Fibroblast of skin of back (primary cell): ENCODE results near the gene PTPN14.
A peak's percentile ranks its signal among the peaks of the same experiment; 100 is the strongest.

Source experiments
- DNase-seq: peaks from one replicate; pipeline ENCODE4 v3.0.0-alpha.2; 2013

The PTPN14 gene

GRCh38 chr1:214391873-214392645 is 159.3 kb downstream of the PTPN14 start:
- DNase-seq, result no peak

- peak; percentile 69 for DNase-seq
These were observed 161.7 kb downstream of the PTPN14 start for GRCh38 chr1:214389734-214390133.

DNA sequence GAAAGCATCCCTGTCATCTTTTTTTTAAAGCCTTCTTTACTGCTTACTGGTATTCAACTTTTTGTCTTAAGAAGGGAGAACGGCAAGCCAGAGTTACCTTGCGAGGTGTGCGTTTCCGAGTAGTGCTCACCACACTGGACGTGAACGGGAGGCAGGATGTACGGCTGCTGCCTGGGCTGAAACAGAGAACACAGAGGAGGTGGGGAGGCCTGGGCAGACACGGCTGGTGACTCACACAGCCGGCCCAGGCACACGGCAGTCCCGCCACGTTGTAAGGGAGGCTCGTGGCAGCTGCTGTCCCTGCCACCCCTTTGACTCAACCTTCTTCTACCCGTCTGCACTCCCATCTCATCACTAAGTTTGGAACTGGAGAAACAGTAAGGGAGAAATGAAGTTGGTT is 164.7 kb downstream of the PTPN14 start:
- DNase-seq, result no peak

- DNase-seq, result no peak
These were observed 165.1 kb downstream of the PTPN14 start for GRCh38 chr1:214386333-214386732.

GRCh38 chr1:214385428-214385827 is 166.0 kb downstream of the PTPN14 start:
- no peak for DNase-seq

DNA sequence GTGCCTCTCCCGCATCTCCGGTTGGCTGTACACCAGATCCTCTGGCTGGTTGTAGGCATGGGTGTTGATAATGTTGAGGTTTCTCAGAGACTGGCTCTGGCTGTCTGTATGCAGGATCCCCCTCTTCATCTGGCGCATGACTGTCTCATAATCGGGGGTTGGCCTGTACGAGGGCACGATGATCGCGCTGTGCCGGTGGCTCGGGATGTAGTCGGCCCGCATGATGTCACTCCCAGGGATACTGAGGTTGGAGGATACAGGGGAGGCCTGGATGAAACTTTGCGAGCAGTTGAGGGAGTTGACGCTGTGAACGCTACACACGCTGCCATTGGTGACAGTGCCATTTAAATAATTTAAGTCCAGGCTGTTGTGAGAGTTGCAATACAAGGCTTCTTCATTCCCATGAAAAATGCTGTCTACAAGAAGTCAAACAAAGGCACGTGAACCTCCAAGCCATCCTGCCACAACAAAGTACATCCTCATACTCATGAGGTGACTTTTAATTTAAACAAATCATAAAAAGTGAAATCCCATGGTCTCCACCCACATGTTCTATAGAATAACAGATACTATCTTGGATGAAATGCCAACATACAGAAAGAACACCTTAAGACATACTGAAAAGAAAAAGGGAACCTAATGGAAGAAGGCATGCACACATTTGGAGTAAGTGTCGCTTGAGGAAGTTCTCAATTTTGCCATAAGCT is 166.9 kb downstream of the PTPN14 start:
- no peak for DNase-seq

DNA sequence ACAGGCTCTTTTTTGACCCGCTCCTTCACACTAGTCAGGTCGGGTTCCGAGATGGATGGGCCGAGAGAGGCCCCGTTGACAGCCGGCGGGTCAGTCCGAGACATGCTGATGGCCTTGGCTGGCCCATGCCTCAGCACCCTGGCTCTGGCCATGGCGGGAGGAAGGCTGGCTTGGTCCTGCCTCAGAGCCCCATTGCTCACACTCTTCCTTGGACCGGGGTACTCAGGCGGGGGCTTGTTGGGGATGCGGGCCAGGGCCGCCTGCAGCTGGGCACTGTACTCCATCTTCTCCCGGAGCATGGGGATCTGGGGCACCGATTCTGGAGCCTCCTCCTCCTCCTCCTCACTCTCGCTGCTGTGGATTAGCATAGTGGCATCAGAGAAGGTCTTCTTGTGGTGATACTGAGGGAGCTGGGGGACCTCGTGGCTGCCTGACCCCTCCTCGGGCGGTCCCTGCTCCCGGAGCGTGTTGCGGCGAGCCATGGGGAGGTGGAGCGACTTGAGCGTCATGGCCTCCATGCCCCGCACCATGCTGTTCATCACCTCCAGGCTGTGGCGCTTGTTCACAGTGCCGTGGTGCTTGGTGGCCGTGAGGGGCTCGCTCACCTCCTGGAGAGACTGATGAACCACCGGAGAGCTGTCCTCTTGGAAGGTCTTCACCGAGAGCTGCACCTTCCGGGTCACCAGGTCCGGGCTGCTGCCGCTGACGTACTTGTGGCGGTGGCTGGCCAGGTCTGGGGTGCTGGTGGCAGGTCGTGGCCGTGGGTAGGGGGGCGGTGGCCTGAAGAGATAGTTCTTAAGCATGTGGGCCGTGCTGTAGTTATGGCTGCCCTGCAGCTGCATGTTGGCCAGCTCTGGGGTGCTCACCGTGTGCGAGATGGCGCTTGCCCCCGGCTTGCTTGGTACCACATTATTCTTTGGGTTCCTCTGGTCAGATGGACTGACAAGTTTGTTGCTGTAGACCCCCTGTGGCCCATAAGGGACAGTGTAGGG is 167.7 kb downstream of the PTPN14 start:
- DNase-seq, result no peak

DNA sequence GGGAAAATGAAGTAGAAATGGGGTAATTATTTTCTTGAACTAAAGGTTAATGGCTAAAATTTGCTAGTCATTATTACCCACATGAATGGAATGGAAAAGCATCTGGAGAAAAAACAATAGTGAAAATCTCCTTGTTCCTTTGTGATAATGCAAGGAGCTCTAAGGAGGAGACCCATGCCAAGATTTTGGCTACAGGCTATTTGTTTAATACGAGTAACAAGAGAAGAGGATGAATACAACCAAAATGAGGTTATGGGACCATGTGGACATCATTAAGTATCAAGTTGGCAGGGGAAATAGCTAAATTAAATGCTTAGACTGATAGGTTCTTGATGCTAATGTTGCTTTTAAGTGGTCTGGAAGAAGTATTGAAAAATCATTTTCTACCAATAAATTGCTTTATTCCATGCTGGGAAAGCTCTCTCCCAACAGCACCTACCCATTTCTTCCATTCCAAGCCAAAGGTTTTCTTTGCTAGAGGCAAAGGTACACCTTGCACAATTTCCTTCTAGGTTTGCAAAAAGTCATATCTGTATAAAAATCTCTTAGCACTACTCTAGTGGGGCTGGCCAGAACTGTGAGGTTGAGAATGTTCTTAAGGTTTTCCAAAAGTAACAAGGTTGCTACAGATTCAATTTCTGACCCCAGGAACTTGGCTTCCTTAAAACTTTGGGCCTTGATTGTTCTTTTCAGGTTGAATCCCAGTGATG is 170.3 kb downstream of the PTPN14 start:
- DNase-seq, result peak; percentile 39

GRCh38 chr1:214380396-214380795 is 171.0 kb downstream of the PTPN14 start:
- no peak for DNase-seq

DNA sequence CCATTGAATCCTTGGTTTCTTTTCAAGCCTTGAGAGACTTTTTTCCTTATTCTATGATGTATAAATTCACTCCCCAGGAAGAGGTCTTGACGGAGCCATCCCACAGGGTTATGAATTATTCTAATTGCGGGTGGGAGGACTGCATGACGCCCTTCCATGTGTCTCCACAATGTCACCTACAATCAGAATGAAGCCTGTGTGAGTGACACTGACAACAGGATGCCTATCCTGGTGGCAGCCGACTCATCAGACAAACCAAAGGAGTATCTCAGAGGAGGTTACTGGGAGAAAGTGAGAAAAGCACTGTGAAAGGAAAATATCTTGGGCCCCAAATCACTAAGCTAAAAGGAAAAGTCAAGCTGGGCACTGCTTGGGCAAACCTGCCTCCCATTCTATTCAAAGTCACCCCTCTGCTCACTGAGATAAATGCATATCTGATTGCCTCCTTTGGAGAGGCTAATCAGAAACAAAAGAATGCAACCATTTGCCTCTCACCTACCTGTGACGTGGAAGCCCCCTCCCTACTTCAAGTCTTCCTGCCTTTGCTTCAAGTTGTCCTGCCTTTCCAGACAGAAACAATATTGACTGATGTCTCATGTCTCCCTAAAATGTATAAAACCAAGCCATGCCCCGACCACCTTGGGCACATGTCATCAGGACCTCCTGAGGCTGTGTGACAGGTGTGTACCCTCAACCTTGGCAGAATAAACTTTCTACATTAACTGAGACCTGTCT is 172.0 kb downstream of the PTPN14 start:
- no peak for DNase-seq

- DNase-seq, result peak; percentile 46
These were observed 172.9 kb downstream of the PTPN14 start for GRCh38 chr1:214378492-214378891.

GRCh38 chr1:214377886-214378285 is 173.5 kb downstream of the PTPN14 start:
- peak; percentile 95 for DNase-seq

DNA sequence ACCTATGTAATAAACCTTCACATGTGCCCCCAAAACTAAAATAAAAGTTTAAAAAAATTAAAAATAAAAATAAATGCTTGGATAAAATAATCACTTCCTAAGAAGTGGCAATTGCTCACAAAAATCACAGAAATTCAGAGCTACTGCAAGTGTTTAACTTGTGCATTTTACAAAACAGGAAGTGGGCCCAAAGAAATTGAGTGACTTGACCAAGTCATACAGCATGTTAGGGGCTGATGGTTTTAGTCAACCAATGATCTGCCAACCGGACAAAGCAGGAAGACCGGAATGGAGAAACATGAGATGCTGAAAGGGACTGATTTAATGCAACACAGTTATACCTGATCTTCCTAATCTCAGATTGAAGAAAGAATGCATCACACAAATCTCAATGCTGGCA is 173.9 kb downstream of the PTPN14 start:
- peak; percentile 21 for DNase-seq

DNA sequence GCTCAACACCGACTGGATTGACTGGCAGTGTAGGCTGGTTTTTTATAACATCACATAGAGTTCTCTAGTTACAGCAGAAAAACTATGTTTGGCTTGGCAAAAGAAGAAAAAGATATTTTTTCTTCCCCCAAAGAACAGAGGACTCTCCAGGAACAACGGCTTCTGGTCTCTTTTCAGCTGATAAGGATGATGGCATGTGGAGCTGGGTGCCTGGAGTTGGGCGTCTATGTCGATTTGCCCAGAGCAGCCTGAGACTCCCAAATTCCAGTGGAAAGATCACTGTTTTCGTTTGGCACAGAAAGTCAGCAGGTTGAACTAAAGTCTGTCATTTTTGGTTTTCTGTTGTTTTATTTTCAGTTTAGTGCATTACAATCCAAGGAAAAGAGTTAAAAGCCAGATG is 179.3 kb downstream of the PTPN14 start:
- peak; percentile 25 for DNase-seq

GRCh38 chr1:214370615-214371014 is 180.8 kb downstream of the PTPN14 start:
- no peak for DNase-seq

DNA sequence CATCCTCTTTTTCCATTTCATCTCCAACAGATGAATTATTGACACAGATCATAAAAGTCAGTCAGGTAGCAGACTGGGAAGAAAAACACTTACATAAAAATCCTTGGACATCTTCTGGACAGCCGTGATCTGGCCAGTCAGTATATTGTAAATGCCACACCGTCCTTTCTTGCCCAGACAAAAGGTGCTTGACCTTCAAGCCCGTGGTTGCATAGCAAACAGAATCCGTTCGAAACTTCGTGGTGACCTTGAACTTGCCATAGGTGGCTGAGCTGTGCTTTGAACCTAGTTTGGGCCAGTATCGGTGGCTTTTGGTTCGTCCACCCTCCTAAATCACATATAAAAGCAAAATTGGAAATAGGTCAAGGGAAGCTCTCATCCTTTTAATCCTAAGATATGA is 182.0 kb downstream of the PTPN14 start:
- no peak for DNase-seq

GRCh38 chr1:214367841-214368240 is 183.6 kb downstream of the PTPN14 start:
- DNase-seq, result no peak

GRCh38 chr1:214364786-214365295 is 186.6 kb downstream of the PTPN14 start:
- DNase-seq, result no peak

DNA sequence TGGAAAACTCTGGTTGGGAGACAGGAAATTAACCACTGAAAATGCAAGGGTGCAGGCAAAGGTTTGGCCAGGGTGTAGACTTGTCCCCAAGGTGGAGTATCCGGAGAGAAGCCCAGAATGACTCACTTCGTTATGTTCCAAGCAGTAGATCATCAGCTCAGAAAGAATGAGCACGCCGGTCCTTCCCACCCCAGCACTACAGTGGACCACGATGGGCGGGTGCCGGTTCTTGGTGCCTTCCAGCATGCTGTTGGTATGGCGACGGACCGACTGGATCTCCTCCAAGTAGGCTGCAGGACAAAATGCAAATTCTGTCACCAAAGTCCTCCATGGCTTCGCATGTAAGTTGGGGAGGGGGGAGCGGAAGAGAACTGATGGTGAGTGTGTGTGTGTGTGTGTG is 187.0 kb downstream of the PTPN14 start:
- peak; percentile 40 for DNase-seq

DNA sequence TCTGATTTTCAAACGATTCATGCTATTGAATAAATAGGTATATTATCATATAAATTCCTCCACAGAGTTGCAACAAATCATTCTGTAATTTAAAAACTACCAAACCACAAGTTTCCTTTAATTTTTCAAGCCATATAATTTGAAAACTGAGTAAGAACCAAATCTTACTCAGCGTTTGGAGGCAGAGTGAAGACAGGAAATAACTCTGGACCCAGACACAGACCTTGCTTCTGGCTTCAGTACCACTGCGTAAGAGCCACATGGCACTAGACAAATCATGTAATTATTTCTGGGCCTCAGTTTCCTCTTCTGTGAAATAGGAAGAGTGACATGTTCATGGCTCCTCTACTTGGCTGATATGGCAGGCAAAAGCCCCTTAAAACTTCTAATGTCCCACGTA is 188.0 kb downstream of the PTPN14 start:
- DNase-seq, result no peak

DNA sequence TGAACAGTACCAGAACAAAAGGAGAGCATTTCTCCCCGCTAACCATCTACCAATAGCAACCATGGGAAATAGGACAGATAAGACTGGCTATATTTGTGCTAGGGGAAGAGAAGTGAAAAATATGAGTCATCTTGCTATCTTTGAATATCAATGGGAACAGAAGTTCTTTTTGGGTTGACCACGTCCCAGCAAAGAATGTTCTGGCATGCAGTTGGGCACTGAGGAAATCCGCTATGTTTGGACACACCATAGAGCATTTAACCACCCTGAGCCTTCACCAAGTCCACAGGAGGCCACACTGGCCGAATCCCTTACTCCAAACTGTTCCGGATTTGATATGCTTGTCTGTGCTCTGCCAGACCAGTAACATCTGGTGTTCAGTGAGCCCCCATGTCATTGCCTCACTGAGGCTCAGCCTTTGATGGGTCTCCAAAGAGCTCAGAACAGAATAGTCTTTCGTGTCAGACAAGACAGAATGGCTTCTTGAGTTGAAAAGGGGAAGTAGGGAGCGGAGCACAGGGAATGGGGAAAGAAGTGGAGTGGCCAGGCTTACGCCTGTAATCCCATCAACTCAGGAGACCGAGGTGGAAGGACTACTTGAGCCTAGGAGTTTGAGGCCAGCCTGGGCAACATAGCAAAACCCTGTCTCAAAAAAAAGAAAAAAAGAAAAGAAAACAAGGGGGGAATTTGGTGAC is 189.1 kb downstream of the PTPN14 start:
- peak; percentile 57 for DNase-seq
